IMR-90 (cell line): Measurements from ENCODE around the gene GPR152. TPM values are rescaled to one million over a fixed set of nuclear protein-coding genes. Genes with fewer than 3 reads are reported as not detected.

Source experiments
- ATAC-seq: fragments of 200-7000 bp; cut with Tn5 transposase; 2 replicates; pipeline ENCODE4 v1.9.1; 2020; ENCODE audit warnings: low read depth, mild to moderate bottlenecking, moderate library complexity
- BruUV-seq: library from RNA; stranded (reverse); fragments of 400-500 nt; replicated peaks from 2 replicates; lab custom pipeline; 2021; lab: Mats Ljungman, UMichigan
- CTCF ChIA-PET: fragments of 300-600 bp; formaldehyde crosslinking; extraction: SDS; loops from one replicate; lab custom pipeline; 2021; ENCODE audit warnings: antibody characterized with exemption; lab: Yijun Ruan, JAX
- POLR2A ChIA-PET: fragments of 300-600 bp; sonication (Branson Sonifier 250); formaldehyde crosslinking; loops from one replicate; lab custom pipeline; 2022; ENCODE audit warnings: antibody characterized with exemption; ENCODE audit not compliant: unreplicated experiment; lab: Charles Lee
- DNase-seq: peaks from one replicate; pipeline ENCODE4 v3.0.0; 2013
- H2AFZ ChIP-seq: replicated peaks from 2 replicates; pipeline ENCODE3; 2013; ENCODE audit warnings: low read length, mild to moderate bottlenecking; ENCODE audit not compliant: poor library complexity
- H2AK5ac ChIP-seq: 2 replicates; pipeline ENCODE4 v1.6.1; 2013; ENCODE audit warnings: low read depth, low read length, inconsistent platforms
- H2AK9ac ChIP-seq: replicated peaks from 2 replicates; pipeline ENCODE3; 2013; ENCODE audit warnings: mild to moderate bottlenecking, low read depth, low read length, moderate library complexity; ENCODE audit not compliant: poor library complexity
- H2BK120ac ChIP-seq: 2 replicates; pipeline ENCODE4 v1.6.1; 2013; ENCODE audit warnings: low read depth, low read length, inconsistent platforms
- H2BK15ac ChIP-seq: 3 replicates; pipeline ENCODE4 v1.6.1; 2013; ENCODE audit warnings: low read depth, low read length, inconsistent platforms
- H2BK20ac ChIP-seq: 2 replicates; pipeline ENCODE4 v1.6.1; 2013; ENCODE audit warnings: low read depth, mild to moderate bottlenecking, inconsistent platforms, low read length, moderate library complexity
- H2BK5ac ChIP-seq: 2 replicates; pipeline ENCODE4 v1.6.1; 2013; ENCODE audit warnings: mild to moderate bottlenecking, low read depth, low read length, inconsistent platforms; ENCODE audit not compliant: poor library complexity, severe bottlenecking
- H3K14ac ChIP-seq: replicated peaks from 2 replicates; pipeline ENCODE4 v1.6.1; 2013; ENCODE audit warnings: low read depth, low read length, inconsistent platforms
- H3K18ac ChIP-seq: 2 replicates; pipeline ENCODE4 v1.6.1; 2013; ENCODE audit warnings: low read depth, low read length, control low read depth
- H3K23ac ChIP-seq: 2 replicates; pipeline ENCODE4 v1.6.1; 2013; ENCODE audit warnings: low read depth, low read length, inconsistent platforms
- H3K27ac ChIP-seq: 2 replicates; pipeline ENCODE4 v1.5.1; 2013; ENCODE audit warnings: mild to moderate bottlenecking, control low read depth, low read length; ENCODE audit not compliant: insufficient read depth
- H3K27me3 ChIP-seq: 2 replicates; pipeline ENCODE4 v1.6.1; 2013; ENCODE audit warnings: low read length; ENCODE audit not compliant: control insufficient read depth, insufficient read depth
- H3K36me3 ChIP-seq: 2 replicates; pipeline ENCODE4 v1.6.1; 2013; ENCODE audit warnings: low read length, mixed read lengths; ENCODE audit not compliant: control insufficient read depth, insufficient read depth
- H3K4ac ChIP-seq: 2 replicates; pipeline ENCODE4 v1.6.1; 2013; ENCODE audit warnings: low read depth, low read length, inconsistent platforms
- H3K4me1 ChIP-seq: 2 replicates; pipeline ENCODE4 v1.6.1; 2013; ENCODE audit warnings: low read length, mixed read lengths; ENCODE audit not compliant: control insufficient read depth, insufficient read depth
- H3K4me2 ChIP-seq: 2 replicates; pipeline ENCODE4 v1.6.1; 2013; ENCODE audit warnings: low read depth, mild to moderate bottlenecking, control low read depth, low read length, moderate library complexity
- H3K4me3 ChIP-seq: 2 replicates; pipeline ENCODE4 v1.5.1; 2013; ENCODE audit warnings: low read depth, mild to moderate bottlenecking, control low read depth, low read length, moderate library complexity; ENCODE audit not compliant: insufficient read depth
- H3K56ac ChIP-seq: 2 replicates; pipeline ENCODE4 v1.6.1; 2013; ENCODE audit warnings: low read length, inconsistent platforms; ENCODE audit not compliant: insufficient read depth; ENCODE audit errors: extremely low read depth
- H3K79me1 ChIP-seq, 2 experiments: 2 replicates each; pipeline ENCODE4 v1.6.1; 2013; ENCODE audit warnings: low read length in 2 of 2, inconsistent platforms in 1 of 2, low read depth in 1 of 2
- H3K9ac ChIP-seq: 2 replicates; pipeline ENCODE4 v1.6.1; 2013; ENCODE audit warnings: low read depth, low read length, control low read depth
- H3K9me1 ChIP-seq: 2 replicates; pipeline ENCODE4 v1.6.1; 2013; ENCODE audit warnings: low read length, inconsistent platforms; ENCODE audit not compliant: insufficient read depth
- H3K9me3 ChIP-seq: 2 replicates; pipeline ENCODE4 v1.6.1; 2013; ENCODE audit warnings: low read length; ENCODE audit not compliant: control insufficient read depth, insufficient read depth
- H4K20me1 ChIP-seq: 2 replicates; pipeline ENCODE4 v1.6.1; 2013; ENCODE audit warnings: low read length, inconsistent platforms; ENCODE audit not compliant: insufficient read depth
- H4K5ac ChIP-seq: 2 replicates; pipeline ENCODE4 v1.6.1; 2013; ENCODE audit warnings: mild to moderate bottlenecking, low read depth, low read length, control low read depth
- H4K8ac ChIP-seq, 2 experiments: 2 replicates each; pipeline ENCODE4 v1.6.1; 2013; ENCODE audit warnings: low read depth in 2 of 2, low read length in 2 of 2, control low read depth in 1 of 2, inconsistent platforms in 1 of 2
- H4K91ac ChIP-seq: 2 replicates; pipeline ENCODE4 v1.6.1; 2013; ENCODE audit warnings: low read depth, low read length, inconsistent platforms; ENCODE audit not compliant: insufficient read depth
- BHLHE40 ChIP-seq: fragments of 150-350 bp; IDR thresholded peaks from 2 replicates; pipeline ENCODE4 v1.6.1; 2016; ENCODE audit warnings: mild to moderate bottlenecking, low read depth, low read length
- CEBPB ChIP-seq: IDR thresholded peaks from 2 replicates; pipeline ENCODE4 v1.6.1; 2012; ENCODE audit warnings: low read depth, low read length, improper control_type of control experiment
- CHD1 ChIP-seq: IDR thresholded peaks from 2 replicates; pipeline ENCODE4 v1.6.1; 2012; ENCODE audit warnings: low read depth, low read length, improper control_type of control experiment
- FOS ChIP-seq: fragments of 150-350 bp; IDR thresholded peaks from 2 replicates; pipeline ENCODE4 v1.6.1; 2016; ENCODE audit warnings: low read depth, low read length
- MAFK ChIP-seq: IDR thresholded peaks from 2 replicates; pipeline ENCODE4 v1.6.1; 2012; ENCODE audit warnings: low read depth, low read length, improper control_type of control experiment
- MAZ ChIP-seq: IDR thresholded peaks from 2 replicates; pipeline ENCODE4 v1.6.1; 2012; ENCODE audit warnings: low read depth, mild to moderate bottlenecking, low read length, improper control_type of control experiment, moderate library complexity, borderline replicate concordance
- MXI1 ChIP-seq: IDR thresholded peaks from 2 replicates; pipeline ENCODE4 v1.6.1; 2012; ENCODE audit warnings: low read depth, mild to moderate bottlenecking, low read length, moderate library complexity, borderline replicate concordance
- NFE2L2 ChIP-seq: fragments of 150-350 bp; IDR thresholded peaks from 2 replicates; pipeline ENCODE4 v1.6.1; 2016; ENCODE audit warnings: low read depth, mild to moderate bottlenecking, low read length
- POLR2A ChIP-seq: IDR thresholded peaks from 2 replicates; pipeline ENCODE4 v1.6.1; 2012; ENCODE audit warnings: mild to moderate bottlenecking, low read depth, low read length
- RAD21 ChIP-seq: IDR thresholded peaks from 2 replicates; pipeline ENCODE4 v1.6.1; 2012; ENCODE audit warnings: low read length, improper control_type of control experiment
- RCOR1 ChIP-seq: IDR thresholded peaks from 2 replicates; pipeline ENCODE4 v1.6.1; 2012; ENCODE audit warnings: mild to moderate bottlenecking, low read length, improper control_type of control experiment; ENCODE audit not compliant: insufficient replicate concordance
- RFX5 ChIP-seq: IDR thresholded peaks from 2 replicates; pipeline ENCODE4 v1.8.0; 2012; ENCODE audit warnings: low read depth, mild to moderate bottlenecking, low read length, moderate library complexity
- SMC3 ChIP-seq: fragments of 150-350 bp; IDR thresholded peaks from 2 replicates; pipeline ENCODE4 v1.6.1; 2016; ENCODE audit warnings: low read depth, mild to moderate bottlenecking, antibody characterized with exemption, low read length, moderate library complexity
- WGBS, 2 experiments: methylation state at CpG; one replicate each; pipeline versions ENCODE4 v1.1.5 to v1.1.7; 2013; ENCODE audit warnings: missing lambda C conversion rate in 2 of 2; ENCODE audit not compliant: insufficient read length in 1 of 2; ENCODE audit errors: extremely low coverage in 2 of 2; 5-methylcytosine and 5-hydroxymethylcytosine counted together
- dilution Hi-C: fragments of 300-500 bp; cut with HindIII; formaldehyde crosslinking; loops from one replicate; pipeline ENCODE4 v1.14.3; 2018; ENCODE audit warnings: low sequenced_read_pairs; ENCODE audit not compliant: unreplicated experiment
- in situ Hi-C: fragments of 300-500 bp; cut with MboI; formaldehyde crosslinking; loops from 3 replicates; pipeline ENCODE4 v1.14.3; 2019; ENCODE audit warnings: low sequenced_read_pairs, inconsistent platforms, mixed read lengths
- intact Hi-C: fragments of 100-400 bp; cut with micrococcal nuclease; formaldehyde crosslinking; loops from 2 replicates; pipeline ENCODE4 v1.10.0; 2022
- polyA plus RNA-seq, 3 experiments: library from polyadenylated mRNA; depleted of rRNA; stranded (reverse); fragments of >200 nt; gene quantifications; 2 replicates each; pipeline ENCODE4 v1.2.3, GENCODE V29; 2012; ENCODE audit warnings: low replicate concordance in 1 of 3
- total RNA-seq: library from RNA; depleted of rRNA; stranded (reverse); fragments of >200 nt; gene quantifications from 2 replicates; pipeline ENCODE4 v1.2.3, GENCODE V29; 2012
- TF ChIP-seq, protein P1 (sequence below): fragments of 150-350 bp; IDR thresholded peaks from 2 replicates; pipeline ENCODE4 v1.6.1; 2017; ENCODE audit warnings: mild to moderate bottlenecking, antibody characterized with exemption, low read length, low read depth
- TF ChIP-seq, protein P2 (sequence below): conservative IDR thresholded peaks from 2 replicates; pipeline ENCODE4 v1.5.1; 2012; ENCODE audit warnings: mild to moderate bottlenecking, low read depth, low read length, improper control_type of control experiment

GPR152 gene
- total and polyA plus RNA-seq, 2 of the 4 experiments (the other 2 are of a cell fraction) = not detected

DNA sequence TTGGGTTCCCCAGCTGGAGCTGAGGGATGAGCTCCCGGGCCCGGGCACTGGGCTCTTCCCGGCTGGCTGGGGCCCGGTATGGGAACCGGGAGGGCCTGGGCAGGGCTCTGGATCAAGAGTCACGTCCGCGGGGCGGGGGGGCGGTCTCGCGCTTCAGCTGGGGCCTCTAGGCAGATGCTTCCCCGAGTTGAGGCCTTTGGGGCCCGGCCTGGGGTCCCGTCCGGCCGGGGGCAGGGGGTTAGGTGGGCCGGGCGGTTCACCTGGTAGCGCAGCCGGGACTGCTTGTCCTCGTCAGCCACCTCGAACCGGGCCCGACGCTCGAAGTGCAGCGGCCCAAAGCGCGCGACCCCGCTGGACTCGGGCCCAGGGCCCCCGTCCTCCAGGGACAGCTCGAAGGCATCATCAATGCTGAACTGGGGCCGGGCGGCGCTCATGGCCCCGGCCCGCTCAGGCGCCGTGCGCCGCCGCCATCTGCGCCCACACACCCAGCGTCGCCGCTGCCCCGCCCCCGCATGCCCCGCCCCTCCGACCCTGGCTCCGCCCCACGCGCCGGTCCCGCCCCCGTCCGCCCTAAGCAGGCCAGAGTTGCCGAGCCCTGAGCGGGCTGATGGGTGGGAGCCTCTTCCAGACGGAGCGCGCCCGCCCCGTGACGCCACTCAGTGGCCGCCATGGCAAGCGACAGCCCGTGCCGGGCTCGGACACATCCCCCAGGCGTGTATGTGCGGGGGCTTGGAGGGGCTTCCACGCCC, 16.4 kb upstream of the GPR152 start, which contains the start of gene TMEM134:
Gene TMEM134 (minus strand): TSS at position 493 of the 749 bp plus-strand sequence. CDS start 59 bp downstream, at position 434.
- 0% methylated on average over 32 of the region's 76 CpGs; no CpG with 5 or more reads in 1 of the 2 experiments for WGBS, 2 experiments
- Histone ChIP-seq H2AK9ac (peak within 1 kb of the TSS; percentile 99), H2BK15ac (no peak within 1 kb of the TSS), H3K4me2 (peak within 1 kb of the TSS; percentile 94), H2AK5ac (peak within 1 kb of the TSS; percentile 87), H2AFZ (peak within 1 kb of the TSS; percentile 100), H3K9me1 (peaks cover 12% of the 10 kb centered on the region), H3K56ac (peak within 1 kb of the TSS; percentile 52), H4K91ac (peak within 1 kb of the TSS; percentile 93), H2BK120ac (peak within 1 kb of the TSS; percentile 61), H3K18ac (peak within 1 kb of the TSS; percentile 16), H4K20me1 (no peaks in the 10 kb centered on the region), H3K23ac (peak within 1 kb of the TSS; percentile 95), H4K5ac (peak within 1 kb of the TSS; percentile 60), H3K4ac (peak within 1 kb of the TSS; percentile 94), H3K9ac (peak within 1 kb of the TSS; percentile 79), H3K36me3 (peaks cover 2% of the 10 kb centered on the region; the same call in 1 of the 2 replicates), H3K9me3 (no peaks in the 10 kb centered on the region), H4K8ac (peak within 1 kb of the TSS; percentile 100), H3K27me3 (peaks cover 3% of the 10 kb centered on the region; the same call in 1 of the 2 replicates), H3K79me1 (peaks cover 4 to 24% of the 10 kb centered on the region in 2 experiments; a peak in 2 of 4 replicates), H3K4me3 (peak within 1 kb of the TSS; percentile 87), H3K4me1 (peaks cover 7% of the 10 kb centered on the region), H2BK5ac (peak within 1 kb of the TSS; percentile 66), H3K14ac (peak within 1 kb of the TSS; percentile 98), H3K27ac (peak within 1 kb of the TSS; percentile 78), H2BK20ac (no peak within 1 kb of the TSS; the same call in 1 of the 2 replicates)
- POLR2A ChIA-PET = interaction anchor here (0.6 to 1.3 kb wide), 2 partner anchors 26 to 68 kb away, joined by 4 to 6 read pairs; partner anchors contain the start of genes CORO1B and PPP1CA
- in situ Hi-C loops (no loop called here), dilution Hi-C loops (no loop called here), intact Hi-C loops (loop anchor here (1.0 kb wide), 1 partner anchor 26 kb away; the partner anchor contains the start of gene CORO1B)
- ATAC-seq (peak; percentile 96), DNase-seq (peak; percentile 87)
- CTCF ChIA-PET = interaction anchor here (0.7 to 1.5 kb wide), 2 partner anchors 67 to 117 kb away, joined by 3 read pairs; partner anchors contain the start of gene PPP1CA
- no TSS peak for BruUV-seq
- no peak for TF ChIP-seq NFE2L2
- TF ChIP-seq, protein P1, sequence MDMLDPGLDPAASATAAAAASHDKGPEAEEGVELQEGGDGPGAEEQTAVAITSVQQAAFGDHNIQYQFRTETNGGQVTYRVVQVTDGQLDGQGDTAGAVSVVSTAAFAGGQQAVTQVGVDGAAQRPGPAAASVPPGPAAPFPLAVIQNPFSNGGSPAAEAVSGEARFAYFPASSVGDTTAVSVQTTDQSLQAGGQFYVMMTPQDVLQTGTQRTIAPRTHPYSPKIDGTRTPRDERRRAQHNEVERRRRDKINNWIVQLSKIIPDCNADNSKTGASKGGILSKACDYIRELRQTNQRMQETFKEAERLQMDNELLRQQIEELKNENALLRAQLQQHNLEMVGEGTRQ = peak; percentile 59; the same call in 1 of the 2 replicates
- peak; percentile 53; the same call in 1 of the 2 replicates for TF ChIP-seq SMC3
- TF ChIP-seq CEBPB = no peak
- TF ChIP-seq, protein P2, sequence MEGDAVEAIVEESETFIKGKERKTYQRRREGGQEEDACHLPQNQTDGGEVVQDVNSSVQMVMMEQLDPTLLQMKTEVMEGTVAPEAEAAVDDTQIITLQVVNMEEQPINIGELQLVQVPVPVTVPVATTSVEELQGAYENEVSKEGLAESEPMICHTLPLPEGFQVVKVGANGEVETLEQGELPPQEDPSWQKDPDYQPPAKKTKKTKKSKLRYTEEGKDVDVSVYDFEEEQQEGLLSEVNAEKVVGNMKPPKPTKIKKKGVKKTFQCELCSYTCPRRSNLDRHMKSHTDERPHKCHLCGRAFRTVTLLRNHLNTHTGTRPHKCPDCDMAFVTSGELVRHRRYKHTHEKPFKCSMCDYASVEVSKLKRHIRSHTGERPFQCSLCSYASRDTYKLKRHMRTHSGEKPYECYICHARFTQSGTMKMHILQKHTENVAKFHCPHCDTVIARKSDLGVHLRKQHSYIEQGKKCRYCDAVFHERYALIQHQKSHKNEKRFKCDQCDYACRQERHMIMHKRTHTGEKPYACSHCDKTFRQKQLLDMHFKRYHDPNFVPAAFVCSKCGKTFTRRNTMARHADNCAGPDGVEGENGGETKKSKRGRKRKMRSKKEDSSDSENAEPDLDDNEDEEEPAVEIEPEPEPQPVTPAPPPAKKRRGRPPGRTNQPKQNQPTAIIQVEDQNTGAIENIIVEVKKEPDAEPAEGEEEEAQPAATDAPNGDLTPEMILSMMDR = peak; percentile 56
- peak; percentile 54 for TF ChIP-seq RAD21
- TF ChIP-seq POLR2A = peak; percentile 79
- TF ChIP-seq RCOR1 = no peak
- TF ChIP-seq BHLHE40 = peak; percentile 78; the same call in 1 of the 2 replicates
- peak; percentile 76; the same call in 1 of the 2 replicates for TF ChIP-seq MXI1
- TF ChIP-seq CHD1 = no peak
- TF ChIP-seq MAFK = no peak
- no peak for TF ChIP-seq RFX5
- no peak for TF ChIP-seq FOS
- TF ChIP-seq MAZ = peak; percentile 88; the same call in 1 of the 2 replicates
